IMR-90 (cell line): ENCODE data around the gene NEIL3. TPM values are rescaled to one million over a fixed set of nuclear protein-coding genes. Genes with fewer than 3 reads are reported as not detected.

Source experiments
- ATAC-seq: fragments of 200-7000 bp; cut with Tn5 transposase; 2 replicates; pipeline ENCODE4 v1.9.1; 2020; ENCODE audit warnings: low read depth, mild to moderate bottlenecking, moderate library complexity
- BruUV-seq: library from RNA; stranded (reverse); fragments of 400-500 nt; replicated peaks from 2 replicates; lab custom pipeline; 2021; lab: Mats Ljungman, UMichigan
- CTCF ChIA-PET: fragments of 300-600 bp; formaldehyde crosslinking; extraction: SDS; loops from one replicate; lab custom pipeline; 2021; ENCODE audit warnings: antibody characterized with exemption; lab: Yijun Ruan, JAX
- POLR2A ChIA-PET: fragments of 300-600 bp; sonication (Branson Sonifier 250); formaldehyde crosslinking; loops from one replicate; lab custom pipeline; 2022; ENCODE audit warnings: antibody characterized with exemption; ENCODE audit not compliant: unreplicated experiment; lab: Charles Lee
- DNase-seq: peaks from one replicate; pipeline ENCODE4 v3.0.0; 2013
- H2AFZ ChIP-seq: replicated peaks from 2 replicates; pipeline ENCODE3; 2013; ENCODE audit warnings: low read length, mild to moderate bottlenecking; ENCODE audit not compliant: poor library complexity
- H2AK5ac ChIP-seq: 2 replicates; pipeline ENCODE4 v1.6.1; 2013; ENCODE audit warnings: low read depth, low read length, inconsistent platforms
- H2AK9ac ChIP-seq: replicated peaks from 2 replicates; pipeline ENCODE3; 2013; ENCODE audit warnings: mild to moderate bottlenecking, low read depth, low read length, moderate library complexity; ENCODE audit not compliant: poor library complexity
- H2BK120ac ChIP-seq: 2 replicates; pipeline ENCODE4 v1.6.1; 2013; ENCODE audit warnings: low read depth, low read length, inconsistent platforms
- H2BK15ac ChIP-seq: 3 replicates; pipeline ENCODE4 v1.6.1; 2013; ENCODE audit warnings: low read depth, low read length, inconsistent platforms
- H2BK20ac ChIP-seq: 2 replicates; pipeline ENCODE4 v1.6.1; 2013; ENCODE audit warnings: low read depth, mild to moderate bottlenecking, inconsistent platforms, low read length, moderate library complexity
- H2BK5ac ChIP-seq: 2 replicates; pipeline ENCODE4 v1.6.1; 2013; ENCODE audit warnings: mild to moderate bottlenecking, low read depth, low read length, inconsistent platforms; ENCODE audit not compliant: poor library complexity, severe bottlenecking
- H3K14ac ChIP-seq: replicated peaks from 2 replicates; pipeline ENCODE4 v1.6.1; 2013; ENCODE audit warnings: low read depth, low read length, inconsistent platforms
- H3K18ac ChIP-seq: 2 replicates; pipeline ENCODE4 v1.6.1; 2013; ENCODE audit warnings: low read depth, low read length, control low read depth
- H3K23ac ChIP-seq: 2 replicates; pipeline ENCODE4 v1.6.1; 2013; ENCODE audit warnings: low read depth, low read length, inconsistent platforms
- H3K27ac ChIP-seq: 2 replicates; pipeline ENCODE4 v1.5.1; 2013; ENCODE audit warnings: mild to moderate bottlenecking, control low read depth, low read length; ENCODE audit not compliant: insufficient read depth
- H3K27me3 ChIP-seq: 2 replicates; pipeline ENCODE4 v1.6.1; 2013; ENCODE audit warnings: low read length; ENCODE audit not compliant: control insufficient read depth, insufficient read depth
- H3K36me3 ChIP-seq: 2 replicates; pipeline ENCODE4 v1.6.1; 2013; ENCODE audit warnings: low read length, mixed read lengths; ENCODE audit not compliant: control insufficient read depth, insufficient read depth
- H3K4ac ChIP-seq: 2 replicates; pipeline ENCODE4 v1.6.1; 2013; ENCODE audit warnings: low read depth, low read length, inconsistent platforms
- H3K4me1 ChIP-seq: 2 replicates; pipeline ENCODE4 v1.6.1; 2013; ENCODE audit warnings: low read length, mixed read lengths; ENCODE audit not compliant: control insufficient read depth, insufficient read depth
- H3K4me2 ChIP-seq: 2 replicates; pipeline ENCODE4 v1.6.1; 2013; ENCODE audit warnings: low read depth, mild to moderate bottlenecking, control low read depth, low read length, moderate library complexity
- H3K4me3 ChIP-seq: 2 replicates; pipeline ENCODE4 v1.5.1; 2013; ENCODE audit warnings: low read depth, mild to moderate bottlenecking, control low read depth, low read length, moderate library complexity; ENCODE audit not compliant: insufficient read depth
- H3K56ac ChIP-seq: 2 replicates; pipeline ENCODE4 v1.6.1; 2013; ENCODE audit warnings: low read length, inconsistent platforms; ENCODE audit not compliant: insufficient read depth; ENCODE audit errors: extremely low read depth
- H3K79me1 ChIP-seq, 2 experiments: 2 replicates each; pipeline ENCODE4 v1.6.1; 2013; ENCODE audit warnings: low read length in 2 of 2, inconsistent platforms in 1 of 2, low read depth in 1 of 2
- H3K9ac ChIP-seq: 2 replicates; pipeline ENCODE4 v1.6.1; 2013; ENCODE audit warnings: low read depth, low read length, control low read depth
- H3K9me1 ChIP-seq: 2 replicates; pipeline ENCODE4 v1.6.1; 2013; ENCODE audit warnings: low read length, inconsistent platforms; ENCODE audit not compliant: insufficient read depth
- H3K9me3 ChIP-seq: 2 replicates; pipeline ENCODE4 v1.6.1; 2013; ENCODE audit warnings: low read length; ENCODE audit not compliant: control insufficient read depth, insufficient read depth
- H4K20me1 ChIP-seq: 2 replicates; pipeline ENCODE4 v1.6.1; 2013; ENCODE audit warnings: low read length, inconsistent platforms; ENCODE audit not compliant: insufficient read depth
- H4K5ac ChIP-seq: 2 replicates; pipeline ENCODE4 v1.6.1; 2013; ENCODE audit warnings: mild to moderate bottlenecking, low read depth, low read length, control low read depth
- H4K8ac ChIP-seq, 2 experiments: 2 replicates each; pipeline ENCODE4 v1.6.1; 2013; ENCODE audit warnings: low read depth in 2 of 2, low read length in 2 of 2, control low read depth in 1 of 2, inconsistent platforms in 1 of 2
- H4K91ac ChIP-seq: 2 replicates; pipeline ENCODE4 v1.6.1; 2013; ENCODE audit warnings: low read depth, low read length, inconsistent platforms; ENCODE audit not compliant: insufficient read depth
- CTCF ChIP-seq: conservative IDR thresholded peaks from 2 replicates; pipeline ENCODE4 v1.5.1; 2012; ENCODE audit warnings: mild to moderate bottlenecking, low read depth, low read length, improper control_type of control experiment
- RAD21 ChIP-seq: IDR thresholded peaks from 2 replicates; pipeline ENCODE4 v1.6.1; 2012; ENCODE audit warnings: low read length, improper control_type of control experiment
- SMC3 ChIP-seq: fragments of 150-350 bp; IDR thresholded peaks from 2 replicates; pipeline ENCODE4 v1.6.1; 2016; ENCODE audit warnings: low read depth, mild to moderate bottlenecking, antibody characterized with exemption, low read length, moderate library complexity
- WGBS, 2 experiments: methylation state at CpG; one replicate each; pipeline versions ENCODE4 v1.1.5 to v1.1.7; 2013; ENCODE audit warnings: missing lambda C conversion rate in 2 of 2; ENCODE audit not compliant: insufficient read length in 1 of 2; ENCODE audit errors: extremely low coverage in 2 of 2; 5-methylcytosine and 5-hydroxymethylcytosine counted together
- dilution Hi-C: fragments of 300-500 bp; cut with HindIII; formaldehyde crosslinking; loops from one replicate; pipeline ENCODE4 v1.14.3; 2018; ENCODE audit warnings: low sequenced_read_pairs; ENCODE audit not compliant: unreplicated experiment
- in situ Hi-C: fragments of 300-500 bp; cut with MboI; formaldehyde crosslinking; loops from 3 replicates; pipeline ENCODE4 v1.14.3; 2019; ENCODE audit warnings: low sequenced_read_pairs, inconsistent platforms, mixed read lengths
- intact Hi-C: fragments of 100-400 bp; cut with micrococcal nuclease; formaldehyde crosslinking; loops from 2 replicates; pipeline ENCODE4 v1.10.0; 2022
- polyA plus RNA-seq, 3 experiments: library from polyadenylated mRNA; depleted of rRNA; stranded (reverse); fragments of >200 nt; gene quantifications; 2 replicates each; pipeline ENCODE4 v1.2.3, GENCODE V29; 2012; ENCODE audit warnings: low replicate concordance in 1 of 3
- total RNA-seq: library from RNA; depleted of rRNA; stranded (reverse); fragments of >200 nt; gene quantifications from 2 replicates; pipeline ENCODE4 v1.2.3, GENCODE V29; 2012

NEIL3 gene
- total and polyA plus RNA-seq, 2 of the 4 experiments (the other 2 are of a cell fraction) = 4.4 to 7.9 TPM

- Histone ChIP-seq H3K9me3 (no peaks in the 10 kb centered on the region), H3K18ac (no peak overlapping the region), H3K79me1 (0 out of 4 replicates have a peak, but pooled peaks cover 0 to 6% of the 10 kb centered on the region in 2 experiments), H3K56ac (no peak overlapping the region), H3K9me1 (no peaks in the 10 kb centered on the region; the same call in 1 of the 2 replicates), H2AFZ (no peak overlapping the region), H3K4ac (no peak overlapping the region), H2BK15ac (peak overlapping the region; percentile 17; the same call in 1 of the 3 replicates), H3K4me2 (no peak overlapping the region), H3K23ac (no peak overlapping the region), H4K91ac (no peak overlapping the region), H3K4me3 (no peak overlapping the region), H3K4me1 (peaks cover 2% of the 10 kb centered on the region; the same call in 1 of the 2 replicates), H4K8ac (no peak overlapping the region), H4K20me1 (no peaks in the 10 kb centered on the region), H2BK20ac (no peak overlapping the region), H3K36me3 (no peaks in the 10 kb centered on the region), H2BK120ac (0 out of 2 replicates have a peak overlapping the region, but pooled peaks have one; percentile 8), H2AK9ac (no peak overlapping the region), H3K27me3 (no peaks in the 10 kb centered on the region), H4K5ac (no peak overlapping the region), H3K14ac (no peak overlapping the region), H3K27ac (no peak overlapping the region), H2AK5ac (no peak overlapping the region), H3K9ac (no peak overlapping the region), H2BK5ac (no peak overlapping the region)
- WGBS, 2 experiments = no CpG with 5 or more reads among the region's 3 CpGs
- in situ Hi-C loops = no loop called here
- ATAC-seq (no peak), DNase-seq (peak; percentile 52)
- no TSS peak for BruUV-seq
- peak; percentile 41; the same call in 1 of the 2 replicates for TF ChIP-seq RAD21
- no peak for TF ChIP-seq SMC3
- TF ChIP-seq CTCF = 0 out of 2 replicates have a peak, but pooled peaks have one; percentile 16
- ChIA-PET POLR2A (no interaction called here), CTCF (interaction anchor here (1.4 kb wide), 1 partner anchor 13 kb away, joined by 6 read pairs; no protein-coding TSS in a partner anchor)
- dilution Hi-C loops = no loop called here
- intact Hi-C loops = no loop called here
Observed at GRCh38 chr4:177367336-177367735, 57.7 kb downstream of the NEIL3 start.
